Hematopoietic multipotent progenitor cell (in vitro differentiated cells): Measurements from ENCODE around the gene IGFBP6. TPM values are rescaled to one million over a fixed set of nuclear protein-coding genes. Genes with fewer than 3 reads are reported as not detected.

Source experiments
- DNase-seq, 3 donors: peaks; one replicate each; pipeline ENCODE4 v3.0.0-alpha.2; 2011 to 2015; ENCODE audit warnings: low read depth in 2 of 3, low spot score in 2 of 3
- total RNA-seq: library from RNA; depleted of rRNA; stranded (reverse); fragments of >200 nt; gene quantifications from one replicate; pipeline ENCODE4 v1.2.3, GENCODE V29; 2012

Gene IGFBP6
- total RNA-seq, 1 donor = 2.4 TPM

- no peak for DNase-seq
These were observed 38.6 kb upstream of the IGFBP6 start for GRCh38 chr12:53058674-53059433.

- no peak for DNase-seq
These were observed 37.9 kb upstream of the IGFBP6 start for GRCh38 chr12:53059434-53060063.

- no peak for DNase-seq
These were observed 37.3 kb upstream of the IGFBP6 start for GRCh38 chr12:53060064-53060720.

GRCh38 chr12:53060721-53061276 is 36.7 kb upstream of the IGFBP6 start:
- no peak for DNase-seq

- DNase-seq = no peak
These were observed 36.0 kb upstream of the IGFBP6 start for GRCh38 chr12:53061404-53062010.

- DNase-seq = no peak
These were observed 35.2 kb upstream of the IGFBP6 start for GRCh38 chr12:53062011-53062961.

GRCh38 chr12:53062977-53063707 is 34.3 kb upstream of the IGFBP6 start:
- DNase-seq = no peak

GRCh38 chr12:53063708-53064612 is 33.5 kb upstream of the IGFBP6 start:
- no peak for DNase-seq

- DNase-seq = no peak
These were observed 32.6 kb upstream of the IGFBP6 start for GRCh38 chr12:53064613-53065436.

- no peak for DNase-seq
These were observed 32.0 kb upstream of the IGFBP6 start for GRCh38 chr12:53065470-53065869.

GRCh38 chr12:53065975-53066931 is 31.2 kb upstream of the IGFBP6 start:
- DNase-seq = peak; percentile 45 to 62 (median 57)

GRCh38 chr12:53067074-53067992 is 30.1 kb upstream of the IGFBP6 start:
- no peak for DNase-seq

GRCh38 chr12:53067993-53068770 is 29.3 kb upstream of the IGFBP6 start:
- DNase-seq = no peak

- DNase-seq = no peak
These were observed 28.5 kb upstream of the IGFBP6 start for GRCh38 chr12:53068811-53069585.
